ENCODE results near the gene CANT1. TPM values are rescaled to one million over a fixed set of nuclear protein-coding genes. Genes with fewer than 3 reads are reported as not detected.
"Not testable (repeated sequence)": the region's sequence is repeated elsewhere in the genome, so short reads cannot be mapped to it uniquely, and the experiment has no call there.

Gene CANT1
- total RNA-seq, 1 experiment from 2014 or later: 81.9 TPM

DNA sequence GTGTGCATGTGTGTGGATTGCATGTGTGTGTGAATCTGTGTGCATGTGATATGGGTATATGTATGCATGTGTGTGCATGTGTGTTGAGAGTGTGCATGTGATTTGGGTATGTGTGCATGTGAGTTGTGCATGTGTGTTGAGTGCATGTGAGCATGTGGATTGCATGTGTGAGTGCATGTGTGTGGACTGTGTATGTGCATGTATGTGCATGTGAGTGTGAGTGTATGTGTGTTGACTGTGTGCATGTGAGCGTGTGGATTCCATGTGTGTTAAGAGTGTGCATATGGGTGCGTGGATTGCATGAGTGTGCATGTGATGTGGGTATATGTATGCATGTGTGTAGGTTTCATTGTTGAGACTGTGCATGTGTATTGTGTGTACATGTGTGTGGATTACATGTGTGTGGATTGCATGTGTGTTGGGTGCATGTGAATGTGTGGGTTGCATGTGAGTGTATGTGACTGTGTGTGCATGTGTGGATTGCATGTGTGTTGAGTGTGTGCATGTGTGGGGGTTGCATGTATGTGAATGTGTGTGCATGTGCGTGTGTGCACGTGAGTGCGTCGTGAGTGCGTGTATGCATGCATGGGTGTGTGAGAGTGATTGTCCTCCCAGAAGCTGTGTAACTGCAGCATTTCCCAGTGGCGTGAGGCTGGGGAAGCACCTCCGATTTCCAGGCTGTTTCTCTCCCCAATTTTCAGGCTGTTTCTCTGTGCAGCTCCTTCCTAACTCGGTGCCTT lies 33.8 kb upstream of the CANT1 start:
- no peak for DNase-seq (ENCODE audit: low read depth)

DNA sequence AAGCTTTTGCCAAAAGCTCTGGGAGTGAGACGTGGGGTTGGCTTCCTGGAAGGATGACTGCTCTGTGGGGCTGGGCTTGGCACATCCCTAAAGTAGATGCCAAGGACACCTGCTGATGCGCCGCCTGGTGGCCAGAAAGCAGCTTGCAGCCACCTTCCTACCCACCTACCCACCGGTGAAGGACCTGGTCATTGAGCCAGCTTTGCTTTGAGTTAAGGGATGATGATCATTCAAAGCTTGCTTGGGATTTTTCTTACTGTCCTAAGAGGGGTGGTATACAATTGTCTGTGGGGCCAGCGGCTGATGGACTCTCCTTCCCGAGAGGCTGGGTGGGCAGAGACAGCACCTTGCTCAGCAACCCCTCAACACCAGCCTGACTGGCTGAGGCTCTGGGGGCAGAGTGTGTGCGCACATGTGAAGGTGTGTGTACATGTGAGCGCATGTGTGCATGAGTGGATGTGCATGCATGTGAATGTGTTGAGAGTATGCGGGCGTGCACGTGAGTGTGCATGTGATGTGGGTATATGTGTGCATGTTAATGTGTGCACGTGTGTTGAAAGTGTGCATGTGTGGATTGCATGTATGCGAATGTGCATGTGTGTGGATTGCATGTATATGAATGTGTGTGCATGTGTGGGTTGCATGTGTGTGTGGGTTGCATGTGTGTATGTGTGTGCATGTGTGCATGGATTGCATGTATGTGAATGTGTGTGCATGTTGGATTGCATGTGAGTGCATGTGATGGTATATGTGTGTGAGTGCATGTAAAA lies 33.0 kb upstream of the CANT1 start:
- peak; percentile 86 for DNase-seq (ENCODE audit: low read depth)

DNA sequence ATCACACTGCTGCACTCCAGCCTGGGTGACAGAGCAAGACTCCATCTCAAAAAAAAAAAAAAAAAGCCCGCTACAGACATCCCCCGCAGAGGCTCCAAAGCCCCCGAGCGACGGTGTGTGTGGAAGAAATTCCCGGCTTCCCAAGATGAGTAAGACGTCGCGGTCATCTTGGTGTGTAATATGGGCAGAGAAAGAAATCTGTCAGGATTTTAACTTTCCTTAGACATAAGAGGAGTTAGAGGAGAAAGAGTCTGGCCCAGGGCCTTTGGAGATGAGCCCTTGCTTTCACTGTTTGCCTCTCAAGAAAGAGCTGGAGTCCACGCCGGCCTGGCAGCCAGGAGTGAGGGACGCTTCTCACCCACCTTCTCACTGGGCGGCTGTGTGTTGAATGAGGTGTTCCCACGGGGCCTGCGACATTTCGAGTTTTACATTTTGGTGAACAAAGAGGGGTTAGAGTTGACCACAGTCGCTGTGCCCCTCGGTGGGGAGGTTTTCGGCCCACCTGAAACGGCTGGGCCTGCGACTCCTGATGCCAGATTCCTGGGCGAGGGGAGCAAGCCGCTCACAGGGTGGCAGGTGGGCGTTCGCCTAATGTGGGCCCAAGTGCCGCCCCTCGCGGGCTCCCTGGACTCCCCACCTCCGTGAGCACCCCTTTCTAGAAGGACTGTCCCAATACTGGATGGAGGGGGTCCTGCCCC lies 32.3 kb upstream of the CANT1 start:
- DNase-seq (ENCODE audit: low read depth): peak; percentile 63

DNA sequence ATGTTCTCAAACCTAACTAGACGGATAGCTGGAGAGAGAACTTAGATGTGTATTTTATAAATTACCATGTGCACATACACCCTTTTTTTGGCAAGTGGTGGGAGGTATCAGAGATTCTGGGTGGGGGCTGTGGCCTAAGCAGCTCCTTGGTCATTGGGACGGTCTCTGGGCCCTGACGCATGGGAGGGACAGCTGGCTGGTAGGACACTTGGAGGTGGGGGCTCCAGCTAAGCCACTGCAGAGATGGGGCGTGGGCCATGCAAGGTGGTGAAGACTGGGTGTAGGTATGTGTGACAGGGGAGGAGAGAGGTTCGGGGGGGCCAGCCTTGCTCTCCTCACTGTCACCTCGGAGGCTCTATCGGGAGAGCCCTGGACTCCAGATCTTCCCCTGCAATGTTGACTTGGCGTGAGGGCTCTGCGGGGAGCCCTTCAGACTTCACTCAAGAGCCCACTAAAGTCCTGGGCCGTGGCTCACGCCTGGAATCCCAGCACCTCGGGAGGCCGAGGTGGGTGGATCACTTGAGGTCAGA lies 31.5 kb upstream of the CANT1 start:
- DNase-seq (ENCODE audit: low read depth): no peak

DNA sequence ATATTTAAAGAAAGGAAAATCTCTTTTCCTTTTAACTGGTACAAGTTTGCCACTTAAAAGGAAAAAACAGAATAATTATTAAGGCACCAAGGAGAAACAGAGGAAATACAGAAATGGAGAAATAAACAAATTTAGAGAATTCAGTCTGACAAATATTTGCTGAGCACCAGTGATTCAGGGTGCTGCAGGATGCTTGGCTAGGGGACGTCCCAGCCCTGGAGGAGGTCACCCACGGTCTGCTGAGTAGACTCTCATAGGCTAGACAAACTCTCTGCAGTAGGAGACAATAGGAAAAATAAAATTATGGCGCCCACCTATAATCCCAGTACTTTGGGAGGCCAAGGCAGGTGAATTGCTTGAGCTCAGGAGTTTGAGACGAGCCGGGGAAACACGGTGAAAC lies 30.3 kb upstream of the CANT1 start:
- no peak for DNase-seq (ENCODE audit: low read depth)

DNA sequence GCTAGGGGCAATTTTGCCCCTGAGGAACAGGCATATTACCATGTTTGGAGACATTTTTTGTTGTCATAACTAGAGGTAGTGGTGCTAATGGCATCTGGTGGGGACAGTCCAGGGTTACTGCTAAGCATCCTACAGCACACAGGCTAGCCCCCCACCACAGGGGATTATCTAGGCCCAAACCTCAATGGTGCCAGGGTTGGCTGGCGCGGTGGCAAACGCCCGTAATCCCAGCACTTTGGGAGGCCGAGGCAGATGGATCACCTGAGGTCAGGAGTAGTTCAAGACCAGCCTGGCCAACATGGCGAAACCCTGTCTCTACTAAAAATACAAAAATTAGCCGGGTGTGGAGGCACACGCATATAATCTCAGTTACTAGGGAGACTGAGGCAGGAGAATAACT lies 29.6 kb upstream of the CANT1 start:
- DNase-seq (ENCODE audit: low read depth): no peak

DNA sequence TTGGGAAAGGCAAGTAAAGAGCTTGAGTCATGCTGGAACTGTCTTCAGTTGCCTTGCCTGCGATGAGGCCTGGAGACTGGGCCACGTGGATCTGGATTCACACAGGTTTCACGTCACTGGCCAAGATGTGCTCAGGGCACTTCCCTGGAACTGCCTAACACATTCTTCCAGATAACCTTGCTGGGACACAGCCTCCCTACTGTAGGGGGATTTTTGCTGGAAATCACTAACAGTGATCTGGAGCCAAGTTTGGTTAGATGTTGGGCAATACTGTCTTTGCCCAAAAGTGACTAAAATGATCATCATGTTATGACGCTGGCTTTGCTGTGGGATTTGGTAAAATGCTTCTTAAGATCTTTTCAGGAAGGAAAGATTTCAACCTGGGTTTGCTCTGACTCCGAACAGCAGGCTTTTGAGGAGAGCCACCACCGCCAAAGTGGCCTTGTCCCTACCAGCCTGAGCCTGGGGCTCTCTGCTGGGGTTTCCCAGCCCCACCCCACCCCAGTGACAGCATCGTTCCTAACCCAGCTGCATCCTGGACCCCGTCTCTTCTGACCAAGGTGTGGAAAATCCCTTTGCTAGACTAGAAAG lies 29.1 kb upstream of the CANT1 start:
- DNase-seq (ENCODE audit: low read depth): peak; percentile 87

DNA sequence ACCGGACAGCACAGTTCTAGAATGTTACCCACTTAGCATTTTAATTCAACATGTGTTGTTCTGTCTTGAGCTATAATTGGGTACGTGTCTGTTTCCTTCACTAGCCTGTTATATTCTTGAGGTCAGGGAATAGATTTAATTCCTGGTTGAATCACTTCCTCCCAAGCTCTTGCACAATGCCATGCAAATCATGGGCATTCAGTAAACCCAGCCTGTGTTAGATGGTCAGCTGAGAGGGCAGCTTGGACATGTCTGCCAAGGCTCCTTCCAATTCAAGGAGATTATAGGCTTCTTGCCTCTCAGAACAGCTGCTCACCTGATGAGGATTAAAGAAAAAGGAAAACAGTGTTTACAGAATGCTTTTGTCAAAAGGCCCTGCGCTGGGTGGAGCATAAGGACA lies 27.0 kb upstream of the CANT1 start:
- peak; percentile 76 for DNase-seq (ENCODE audit: low read depth)

DNA sequence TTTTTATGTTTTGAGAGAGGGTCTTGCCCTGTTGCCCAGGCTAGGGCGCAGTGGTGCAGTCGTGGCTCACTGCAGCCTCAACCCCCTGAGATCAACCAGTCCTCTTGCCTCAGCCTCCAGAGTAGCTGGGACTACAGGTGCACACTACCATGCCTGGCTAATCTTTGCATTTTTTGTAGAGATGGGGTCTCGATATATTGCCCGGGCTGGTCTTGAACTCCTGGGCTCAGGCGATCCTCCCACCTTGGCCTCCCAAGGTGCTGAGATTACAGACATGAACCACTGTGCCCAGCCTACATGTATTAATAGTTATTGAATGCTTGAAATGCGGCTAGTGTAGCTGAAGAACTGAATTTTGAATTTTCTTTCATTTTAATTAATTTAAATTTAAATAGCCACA lies 26.6 kb upstream of the CANT1 start:
- DNase-seq (ENCODE audit: low read depth): no peak

DNA sequence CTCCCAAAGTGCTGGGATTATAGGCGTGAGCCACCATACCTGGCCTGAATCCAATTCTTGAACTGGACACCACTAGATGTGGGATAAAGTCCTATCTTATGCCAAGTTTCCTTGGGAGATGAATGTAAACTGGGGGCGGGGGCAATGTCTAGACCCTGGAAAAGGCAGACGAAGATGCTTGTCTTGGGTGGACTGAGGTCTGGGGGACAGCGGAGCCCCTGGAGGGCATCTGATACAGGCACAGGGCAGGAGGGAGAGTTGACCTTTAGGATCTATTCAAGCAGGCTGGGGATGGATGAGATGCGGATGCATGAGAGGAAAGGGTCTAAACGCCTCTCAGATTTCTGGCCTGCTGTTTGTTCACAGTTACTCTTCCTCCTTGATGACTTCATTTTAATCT lies 26.1 kb upstream of the CANT1 start:
- DNase-seq (ENCODE audit: low read depth): no peak

DNA sequence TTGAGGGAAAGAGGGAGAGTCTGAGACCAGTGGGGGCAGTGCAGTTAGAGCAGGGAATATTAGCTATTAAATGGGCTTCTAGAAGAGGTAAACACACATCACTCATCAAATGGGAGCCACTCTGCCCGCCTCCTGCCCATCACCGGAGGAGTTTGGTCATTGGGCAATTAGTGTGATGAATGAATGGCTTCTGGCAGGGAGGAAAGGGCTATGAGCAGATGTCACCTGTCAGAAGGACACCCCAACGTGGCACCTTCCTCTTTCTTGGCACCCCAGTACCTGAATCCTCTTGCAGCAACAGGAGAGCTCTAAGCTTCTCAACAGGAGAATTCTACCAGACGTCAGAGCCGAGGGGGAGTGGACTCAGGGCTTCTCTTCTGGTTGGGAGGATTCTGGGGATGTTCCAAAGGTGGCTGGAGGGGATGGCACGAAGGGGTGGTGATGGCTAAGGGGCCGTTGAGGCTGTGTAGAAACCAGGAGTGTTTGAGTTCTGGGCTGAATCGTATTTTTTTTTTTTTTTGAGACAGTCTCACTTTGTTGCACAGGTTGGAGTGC lies 25.4 kb upstream of the CANT1 start:
- no peak for DNase-seq (ENCODE audit: low read depth)

DNA sequence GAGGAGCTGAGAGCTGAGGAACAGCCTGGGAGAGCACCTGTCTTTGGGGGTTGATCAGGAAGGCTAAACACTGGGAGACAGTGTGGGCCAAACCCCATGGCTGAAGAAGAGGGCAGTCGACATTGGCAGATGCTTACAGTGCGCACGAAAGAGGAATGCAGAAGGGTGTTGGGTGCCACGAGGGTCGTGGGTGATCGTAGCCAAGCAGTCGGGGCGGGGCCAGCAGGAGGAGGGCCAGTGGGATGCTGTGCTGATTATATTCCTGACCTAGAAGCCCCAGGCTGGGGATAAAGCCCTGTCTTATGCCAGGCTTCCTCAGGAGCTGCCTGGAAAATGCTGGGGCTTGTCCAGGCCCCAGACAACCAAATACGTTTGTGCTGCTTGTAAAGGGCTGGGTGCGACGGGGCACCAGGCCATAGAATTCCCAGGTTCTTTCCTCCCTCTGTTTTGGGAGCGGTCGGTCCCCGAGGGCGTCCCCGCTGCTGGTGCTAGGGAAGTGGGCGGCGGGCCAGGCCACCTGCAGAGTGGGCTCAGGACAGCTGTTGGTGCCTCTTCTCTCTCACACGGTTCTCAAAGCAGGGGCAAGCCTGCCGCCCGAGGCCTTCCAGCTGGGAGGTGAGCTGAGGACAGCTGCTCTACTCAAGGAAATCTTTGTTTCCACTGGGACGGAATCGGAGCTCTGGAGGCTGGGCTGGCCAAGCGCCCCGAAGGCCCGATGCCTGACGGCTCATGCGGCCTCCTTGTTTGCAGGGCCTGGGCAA lies 24.4 kb upstream of the CANT1 start:
- DNase-seq (ENCODE audit: low read depth): peak; percentile 27

DNA sequence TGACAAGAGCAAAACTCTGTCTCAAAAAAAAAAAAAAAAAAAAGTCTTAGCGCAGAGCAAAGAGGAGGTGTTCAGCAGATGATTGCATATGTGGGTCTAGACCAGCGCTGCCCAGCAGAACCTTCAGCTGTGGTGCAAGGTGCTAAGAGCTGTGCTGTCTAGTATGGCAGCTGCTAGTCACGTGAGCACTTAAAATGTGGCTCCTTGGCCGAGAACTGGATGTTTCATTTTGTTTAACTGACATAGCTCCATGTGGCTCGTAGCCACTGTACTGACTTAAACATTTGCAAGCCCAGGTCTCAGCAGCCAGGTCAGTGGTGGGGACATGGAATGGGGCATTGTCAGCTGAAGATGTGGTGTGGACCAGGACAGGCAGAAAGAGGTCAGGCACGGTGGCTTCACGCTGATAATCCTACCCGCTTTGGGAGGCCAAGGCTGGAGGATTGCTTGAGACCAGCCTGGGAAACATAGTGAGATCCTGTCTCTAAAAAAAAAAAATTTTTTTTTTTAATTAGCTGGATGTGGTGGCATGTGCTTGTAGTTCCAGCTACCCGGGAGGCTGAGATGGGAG lies 23.6 kb upstream of the CANT1 start:
- DNase-seq (ENCODE audit: low read depth): no peak

DNA sequence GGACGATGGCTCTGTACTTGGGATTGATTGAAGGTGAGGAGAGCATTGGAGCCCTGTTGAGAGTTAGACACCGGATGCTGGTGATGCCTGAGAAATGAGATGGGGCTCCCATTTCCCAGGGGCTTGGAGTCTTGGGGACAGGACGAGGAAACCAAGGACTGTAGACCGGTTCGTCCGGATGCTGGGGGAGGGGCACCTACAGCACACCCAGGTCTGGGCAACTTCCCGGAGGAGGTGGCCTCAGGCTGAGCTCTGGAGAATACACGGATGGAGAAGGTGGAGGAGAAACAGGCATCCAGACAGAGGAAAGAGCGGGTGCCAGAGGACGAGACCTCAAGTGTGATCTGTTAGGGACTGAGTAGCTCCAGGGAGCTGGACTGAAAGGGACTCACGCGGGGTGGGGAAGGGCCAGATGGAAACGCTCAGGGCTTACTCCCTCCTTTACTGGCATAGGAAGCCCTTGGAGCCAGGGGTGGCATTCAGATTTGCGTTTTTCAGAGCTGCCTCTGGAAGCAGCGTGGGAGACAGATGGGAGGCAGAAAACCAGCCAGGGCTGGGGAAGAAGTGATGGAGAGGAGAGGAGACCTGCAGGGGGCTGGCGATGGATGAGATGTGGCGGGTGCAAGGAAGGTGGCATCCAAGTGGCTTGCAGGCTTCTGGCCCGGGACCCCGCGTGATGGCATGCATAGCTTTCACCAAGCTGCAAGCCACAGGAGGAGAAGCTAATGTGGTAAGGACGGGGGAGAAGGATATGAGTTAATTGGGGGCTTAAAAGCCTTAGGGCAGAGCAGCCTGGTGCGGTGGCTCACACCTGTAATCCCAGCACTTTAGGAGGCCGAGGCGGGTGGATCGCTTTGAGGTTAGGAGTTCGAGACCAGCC lies 22.7 kb upstream of the CANT1 start:
- no peak for DNase-seq (ENCODE audit: low read depth)

DNA sequence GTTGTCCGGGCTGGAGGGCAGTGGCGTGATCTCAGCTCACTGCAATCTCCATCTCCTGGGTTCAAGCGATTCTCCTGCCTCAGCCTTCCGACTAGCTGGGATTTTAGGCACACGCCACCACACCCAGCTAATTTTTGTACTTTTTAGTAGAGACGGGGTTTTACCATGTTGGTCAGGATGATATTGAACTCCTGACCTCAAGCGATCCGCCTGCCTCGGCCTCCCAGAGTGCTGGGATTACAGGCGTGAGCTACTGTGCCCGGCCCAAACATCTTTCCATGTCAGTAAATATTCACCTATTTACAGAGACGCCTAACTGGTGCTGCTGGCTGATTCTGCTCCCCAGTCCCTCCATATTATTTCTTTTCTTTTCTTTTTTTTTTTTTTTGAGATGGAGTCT lies 21.1 kb upstream of the CANT1 start:
- not testable (repeated sequence) for DNase-seq (ENCODE audit: low read depth)

DNA sequence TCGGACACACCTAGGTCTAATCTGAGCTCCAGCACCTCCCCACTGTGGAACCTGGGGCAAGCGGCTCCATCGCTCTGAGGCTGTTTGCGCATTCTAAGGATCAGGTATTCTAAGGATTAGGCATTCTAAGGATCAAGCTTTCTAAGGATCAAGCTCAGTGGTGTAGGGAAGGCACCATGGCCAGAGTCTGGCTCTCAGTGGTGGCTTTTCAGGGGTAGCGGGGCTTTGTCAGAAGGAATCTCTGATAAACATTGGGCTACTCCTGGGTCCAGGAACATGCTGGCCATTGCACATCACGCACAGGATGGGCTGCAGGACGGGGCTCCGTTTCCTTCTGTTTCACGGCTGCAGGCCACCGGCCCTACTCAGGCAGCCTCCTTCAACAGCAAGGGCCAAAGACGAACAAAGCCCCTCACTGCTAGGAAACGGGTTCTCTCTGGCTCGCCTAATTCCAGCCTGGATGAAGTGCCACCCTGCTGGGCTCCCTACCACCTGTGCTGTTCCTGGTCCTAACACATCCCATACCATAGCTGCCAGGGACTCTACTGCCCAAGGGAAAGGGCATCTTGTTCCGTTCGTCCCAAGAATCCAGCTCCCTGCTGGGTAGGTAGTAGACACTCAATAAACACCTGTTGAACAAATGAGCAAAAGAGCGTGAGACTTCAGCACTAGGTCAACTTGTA lies 19.9 kb upstream of the CANT1 start:
- no peak for DNase-seq (ENCODE audit: low read depth)

DNA sequence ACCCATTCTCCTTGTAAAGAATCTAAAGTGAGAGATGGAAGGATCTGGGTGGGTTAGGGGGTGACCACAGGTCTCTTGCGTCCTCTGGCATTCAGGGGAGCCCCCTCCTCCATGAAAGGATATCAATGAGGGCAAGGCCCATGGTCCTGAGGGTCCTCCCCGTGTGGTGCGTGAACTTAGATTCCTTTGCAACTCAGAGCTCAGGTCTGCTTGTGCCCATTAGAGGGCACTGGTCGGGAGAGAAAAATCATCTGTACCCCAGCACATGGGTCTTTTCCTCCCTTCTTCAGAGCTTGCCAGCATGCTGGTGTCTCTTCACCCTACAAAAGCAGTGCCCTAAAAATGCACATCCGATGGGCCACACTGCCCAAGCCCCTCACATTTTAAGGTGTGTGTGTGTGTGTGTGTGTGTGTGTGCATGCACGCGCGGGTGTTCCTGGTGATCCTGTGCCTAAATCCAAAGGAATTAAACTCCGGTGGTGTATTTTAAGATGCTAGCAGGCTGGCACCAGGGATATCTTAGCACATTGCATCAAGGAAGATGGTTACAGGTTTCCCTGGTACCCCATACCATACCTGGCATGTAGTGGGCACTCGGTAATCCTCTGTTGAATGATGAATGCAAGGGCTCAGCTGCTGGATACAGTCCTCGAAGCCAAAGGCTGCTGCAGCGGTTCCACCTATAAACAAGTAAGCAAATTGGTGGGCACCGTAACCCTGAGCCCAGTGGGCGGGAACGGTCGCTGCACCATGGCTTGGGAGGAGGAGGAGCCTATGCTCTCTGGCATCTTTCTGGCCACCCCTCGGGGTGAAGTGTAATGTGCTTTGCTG lies 19.1 kb upstream of the CANT1 start:
- no peak for DNase-seq (ENCODE audit: low read depth)

DNA sequence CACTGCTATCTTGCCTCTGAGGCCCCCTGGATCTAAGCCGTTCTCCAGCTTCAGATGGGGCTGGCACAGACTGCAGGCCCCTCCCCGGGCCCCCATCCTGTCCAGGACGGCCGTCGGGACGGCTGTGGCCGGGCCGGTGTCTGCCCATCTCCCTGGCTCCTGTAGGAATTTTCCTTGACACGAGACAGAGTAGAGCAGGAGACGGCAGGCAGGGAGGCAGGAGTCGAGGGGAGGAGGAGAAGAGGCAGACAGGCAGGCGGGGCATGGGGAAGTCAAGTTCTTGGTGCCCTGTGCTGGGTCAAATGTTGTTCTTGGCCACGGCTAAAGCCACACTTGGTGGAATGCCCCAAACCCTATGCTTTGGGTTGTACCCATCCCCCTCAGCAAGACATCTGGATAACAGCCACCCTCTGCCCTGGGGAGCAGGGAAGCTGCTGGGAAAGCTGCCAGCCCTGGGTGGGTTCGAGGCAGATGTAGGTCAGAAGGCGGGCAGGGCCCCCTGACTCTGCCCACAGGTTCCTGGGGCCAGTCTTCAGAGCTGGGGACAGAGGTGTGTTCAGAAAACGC lies 18.4 kb upstream of the CANT1 start:
- peak; percentile 92 for DNase-seq (ENCODE audit: low read depth)

Measured in Daoy (cell line).